Smooth muscle cell (in vitro differentiated cells): ENCODE measurements around the gene SCYGR8. TPM values are rescaled to one million over a fixed set of nuclear protein-coding genes. Genes with fewer than 3 reads are reported as not detected.
A peak's percentile ranks its signal among the peaks of the same experiment; 100 is the strongest.
"Not testable (repeated sequence)": the region's sequence is repeated elsewhere in the genome, so short reads cannot be mapped to it uniquely, and the experiment has no call there.

Source experiments
- DNase-seq: peaks from one replicate; lab custom pipeline; 2025; ENCODE audit not compliant: unreplicated experiment; lab: John Stamatoyannopoulos, UW
- H2AFZ ChIP-seq: fragments of 200-600 bp; sonication (generic); 2 replicates; pipeline ENCODE4 v1.6.0; 2016; ENCODE audit warnings: antibody characterized with exemption, low read depth, mild to moderate bottlenecking
- H3F3A ChIP-seq: fragments of 200-600 bp; sonication (generic); 2 replicates; pipeline ENCODE4 v1.6.0; 2017; ENCODE audit warnings: antibody characterized with exemption, low read depth
- H3K27ac ChIP-seq: fragments of 200-600 bp; sonication (generic); 2 replicates; pipeline ENCODE4 v1.5.1; 2016; ENCODE audit warnings: low read depth, mild to moderate bottlenecking
- H3K27me3 ChIP-seq: fragments of 200-600 bp; sonication (generic); 2 replicates; pipeline ENCODE4 v1.6.1; 2016; ENCODE audit warnings: low read depth, mild to moderate bottlenecking
- H3K36me3 ChIP-seq: fragments of 200-600 bp; sonication (generic); 2 replicates; pipeline ENCODE4 v1.5.1; 2016; ENCODE audit warnings: low read depth
- H3K4me1 ChIP-seq: fragments of 200-600 bp; sonication (generic); 2 replicates; pipeline ENCODE4 v1.5.1; 2016; ENCODE audit warnings: low read depth
- H3K4me2 ChIP-seq: fragments of 200-600 bp; sonication (generic); 2 replicates; pipeline ENCODE4 v1.6.0; 2016; ENCODE audit warnings: mild to moderate bottlenecking
- H3K4me3 ChIP-seq: fragments of 200-600 bp; sonication (generic); 2 replicates; pipeline ENCODE4 v1.5.1; 2016; ENCODE audit warnings: mild to moderate bottlenecking
- H3K79me2 ChIP-seq: fragments of 200-600 bp; sonication (generic); 2 replicates; pipeline ENCODE4 v1.6.0; 2016; ENCODE audit warnings: low read depth, mild to moderate bottlenecking
- H3K9ac ChIP-seq: fragments of 200-600 bp; sonication (generic); 2 replicates; pipeline ENCODE4 v1.6.0; 2016; ENCODE audit warnings: low read depth
- H3K9me3 ChIP-seq: fragments of 200-600 bp; sonication (generic); replicated peaks from 2 replicates; pipeline ENCODE4 v1.5.1; 2016; ENCODE audit warnings: low read depth
- H4K20me1 ChIP-seq: fragments of 200-600 bp; sonication (generic); 2 replicates; pipeline ENCODE4 v1.6.0; 2016; ENCODE audit warnings: low read depth
- CTCF ChIP-seq: fragments of 200-600 bp; sonication (generic); IDR thresholded peaks from 2 replicates; pipeline ENCODE4 v1.5.1; 2017; ENCODE audit warnings: borderline replicate concordance, mild to moderate bottlenecking, antibody characterized with exemption; ENCODE audit not compliant: insufficient read depth, poor library complexity, severe bottlenecking
- WGBS: methylation state at CpG from one replicate; pipeline ENCODE4 v1.1.7; 2016; ENCODE audit warnings: low lambda C conversion rate; 5-methylcytosine and 5-hydroxymethylcytosine counted together
- polyA plus RNA-seq: library from polyadenylated mRNA; unstranded; fragments of >200 nt; fragmentation: Nextera tagmentation; extraction: Ambion mirVana; gene quantifications from 2 replicates; pipeline ENCODE4 v1.2.1, GENCODE V29; 2016
- total RNA-seq: library from RNA; depleted of rRNA; stranded (reverse); fragments of >200 nt; gene quantifications from 2 replicates; pipeline ENCODE4 v1.2.3, GENCODE V29; 2014

Gene SCYGR8
- total and polyA plus RNA-seq, 2 experiments from 2014 or later = not detected

- Histone ChIP-seq H3K9me3 (no peaks in the 10 kb centered on the region), H3K27ac (no peak overlapping the region), H3K27me3 (no peaks in the 10 kb centered on the region), H4K20me1 (no peaks in the 10 kb centered on the region), H3K36me3 (no peaks in the 10 kb centered on the region), H3K4me2 (no peak overlapping the region), H3K79me2 (no peaks in the 10 kb centered on the region), H3F3A (no peaks in the 10 kb centered on the region), H3K9ac (no peak overlapping the region), H3K4me3 (no peak overlapping the region), H2AFZ (no peak overlapping the region), H3K4me1 (peaks cover 4% of the 10 kb centered on the region)
- 95% methylated on average over 4 of the region's 4 CpGs for WGBS
- no peak for TF ChIP-seq CTCF
- no peak for DNase-seq
Measured at GRCh38 chr2:227719641-227720040, 26.1 kb upstream of the SCYGR8 start.

DNA sequence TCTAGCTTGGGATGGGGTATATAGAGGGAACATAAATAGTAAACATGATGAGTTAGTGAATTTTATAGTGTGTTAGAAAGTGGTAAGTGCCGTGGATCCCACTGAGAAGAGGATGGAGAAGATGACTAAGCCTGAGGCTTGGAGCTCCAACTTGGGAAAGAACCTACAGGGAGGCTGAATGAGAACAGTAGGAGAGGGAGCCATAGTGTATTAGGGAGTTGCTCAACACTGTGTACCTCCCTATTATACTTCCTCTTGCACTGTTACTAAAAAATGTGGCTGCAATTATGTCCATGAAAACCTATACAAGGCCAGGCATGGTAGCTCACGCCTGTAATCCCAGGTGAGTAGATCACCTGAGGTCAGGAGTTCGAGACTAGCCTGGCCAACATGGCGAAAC is 25.0 kb upstream of the SCYGR8 start:
- Histone ChIP-seq H3K27ac (no peak overlapping the region), H2AFZ (no peak overlapping the region), H3K4me2 (no peak overlapping the region), H3K4me1 (peaks cover 4% of the 10 kb centered on the region), H3K9me3 (no peaks in the 10 kb centered on the region), H3K79me2 (no peaks in the 10 kb centered on the region), H3K27me3 (no peaks in the 10 kb centered on the region), H3K36me3 (no peaks in the 10 kb centered on the region), H4K20me1 (no peaks in the 10 kb centered on the region), H3K9ac (no peak overlapping the region), H3F3A (no peaks in the 10 kb centered on the region), H3K4me3 (no peak overlapping the region)
- no peak for TF ChIP-seq CTCF
- DNase-seq = no peak
- WGBS = 87% methylated on average over 4 of the region's 4 CpGs

GRCh38 chr2:227722821-227723220 is 22.9 kb upstream of the SCYGR8 start:
- not testable (repeated sequence) for H3K79me2 ChIP-seq, H3K36me3 ChIP-seq, H3K9ac ChIP-seq, H3K4me3 ChIP-seq, DNase-seq, H3K27me3 ChIP-seq, H3K9me3 ChIP-seq, H4K20me1 ChIP-seq, H3F3A ChIP-seq, H3K27ac ChIP-seq, H3K4me1 ChIP-seq, H3K4me2 ChIP-seq
- H2AFZ ChIP-seq = peak overlapping the region; percentile 69
- WGBS = 79% methylated on average over 7 of the region's 7 CpGs

GRCh38 chr2:227724394-227725039 is 21.2 kb upstream of the SCYGR8 start, which contains the start of gene SCYGR6:
Gene SCYGR6, minus strand, starts transcription at chr2:227724757. Its CDS starts 0 bp downstream, at chr2:227724757.
- Histone ChIP-seq H3K4me1 (no peaks in the 10 kb centered on the region), H3K9me3 (no peaks in the 10 kb centered on the region), H3K36me3 (no peaks in the 10 kb centered on the region), H3K4me2 (no peak within 1 kb of the TSS), H3K27me3 (no peaks in the 10 kb centered on the region), H3K9ac (no peak within 1 kb of the TSS), H3K79me2 (no peaks in the 10 kb centered on the region), H3K27ac (no peak within 1 kb of the TSS), H3K4me3 (no peak within 1 kb of the TSS), H4K20me1 (no peaks in the 10 kb centered on the region), H3F3A (no peaks in the 10 kb centered on the region), H2AFZ (no peak within 1 kb of the TSS)
- 97% methylated on average over 11 of the region's 15 CpGs for WGBS
- TF ChIP-seq CTCF = no peak
- no peak for DNase-seq
